Measurements from ENCODE around the gene NCAPD2. TPM values are rescaled to one million over a fixed set of nuclear protein-coding genes. Genes with fewer than 3 reads are reported as not detected.
A peak's percentile ranks its signal among the peaks of the same experiment; 100 is the strongest.

The NCAPD2 gene
- total RNA-seq, 1 experiment from 2014 or later = 114 TPM

DNA sequence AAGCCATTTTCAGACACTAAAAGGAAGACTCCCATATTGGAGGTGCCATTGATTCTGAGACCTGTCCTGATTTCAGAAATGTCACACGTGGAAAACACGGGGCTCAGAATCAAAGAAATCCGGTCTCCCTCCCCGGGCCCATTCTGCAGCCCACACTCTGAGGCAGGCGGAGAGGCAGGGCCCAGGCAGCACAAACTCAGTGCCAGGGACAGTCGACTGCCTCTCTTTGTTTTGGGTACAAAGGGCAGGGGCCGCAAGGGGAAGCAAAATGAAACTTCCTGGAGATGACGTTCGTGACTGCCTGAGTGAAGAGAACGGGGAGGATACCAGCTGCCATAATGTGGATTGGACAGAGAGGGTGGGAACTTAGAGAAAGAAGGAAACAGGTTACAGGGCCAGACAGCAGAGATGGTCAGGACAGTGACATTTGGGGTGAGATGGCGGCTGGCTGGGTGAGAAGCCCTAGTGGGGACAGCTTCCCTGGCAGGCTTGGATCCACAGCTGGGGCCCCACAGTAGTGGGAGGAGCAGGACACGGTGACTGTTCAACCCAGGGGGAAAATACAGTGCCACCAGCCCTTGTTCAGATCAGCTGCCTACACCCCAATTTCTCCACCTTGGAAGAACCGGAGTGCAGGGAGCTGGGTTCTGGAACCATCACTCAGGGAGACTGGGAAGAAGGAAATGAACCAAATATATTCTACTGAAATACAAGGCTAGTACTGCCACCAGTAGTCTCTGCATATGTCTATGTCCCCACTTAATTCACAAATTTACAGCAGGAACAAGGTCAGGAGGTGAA, 48.5 kb downstream of the NCAPD2 start:
- no CpG with 5 or more reads among the region's 13 CpGs for WGBS (ENCODE audit: extremely low coverage, insufficient read length, low lambda C conversion rate)
- no peak overlapping the region for H4K5ac ChIP-seq (ENCODE audit: insufficient read length, low read depth, low read length)
- H3K4ac ChIP-seq (ENCODE audit: low read depth, low read length) = no peak overlapping the region
- TF ChIP-seq, protein P1, sequence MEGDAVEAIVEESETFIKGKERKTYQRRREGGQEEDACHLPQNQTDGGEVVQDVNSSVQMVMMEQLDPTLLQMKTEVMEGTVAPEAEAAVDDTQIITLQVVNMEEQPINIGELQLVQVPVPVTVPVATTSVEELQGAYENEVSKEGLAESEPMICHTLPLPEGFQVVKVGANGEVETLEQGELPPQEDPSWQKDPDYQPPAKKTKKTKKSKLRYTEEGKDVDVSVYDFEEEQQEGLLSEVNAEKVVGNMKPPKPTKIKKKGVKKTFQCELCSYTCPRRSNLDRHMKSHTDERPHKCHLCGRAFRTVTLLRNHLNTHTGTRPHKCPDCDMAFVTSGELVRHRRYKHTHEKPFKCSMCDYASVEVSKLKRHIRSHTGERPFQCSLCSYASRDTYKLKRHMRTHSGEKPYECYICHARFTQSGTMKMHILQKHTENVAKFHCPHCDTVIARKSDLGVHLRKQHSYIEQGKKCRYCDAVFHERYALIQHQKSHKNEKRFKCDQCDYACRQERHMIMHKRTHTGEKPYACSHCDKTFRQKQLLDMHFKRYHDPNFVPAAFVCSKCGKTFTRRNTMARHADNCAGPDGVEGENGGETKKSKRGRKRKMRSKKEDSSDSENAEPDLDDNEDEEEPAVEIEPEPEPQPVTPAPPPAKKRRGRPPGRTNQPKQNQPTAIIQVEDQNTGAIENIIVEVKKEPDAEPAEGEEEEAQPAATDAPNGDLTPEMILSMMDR (conservative IDR thresholded peaks at IDR 0.05) = no peak
- H4K20me1 ChIP-seq (ENCODE audit: control insufficient read depth, insufficient read depth, insufficient read length) = peaks cover 2% of the 10 kb centered on the region
- DNase-seq = peak; percentile 28
- H2BK15ac ChIP-seq (ENCODE audit: low read depth, low read length) = no peak overlapping the region
- no peak overlapping the region for H4K8ac ChIP-seq (replicated peaks; ENCODE audit: insufficient read length, low read depth, low read length)
- no peak overlapping the region for H3K18ac ChIP-seq (ENCODE audit: insufficient read length, low read depth, low read length)
- H3K23ac ChIP-seq (ENCODE audit: insufficient read length, low read depth, low read length) = no peak overlapping the region
- no peak overlapping the region for H2AK5ac ChIP-seq (ENCODE audit: insufficient read length, low read length)
- H3K56ac ChIP-seq (ENCODE audit: insufficient read length, low read depth, low read length) = no peak overlapping the region
- H2BK20ac ChIP-seq (ENCODE audit: low read depth, low read length, poor library complexity, severe bottlenecking) = no peak overlapping the region
- Mint-ChIP-seq H3K36me3 (ENCODE audit: insufficient read depth in 1 of 3, low read depth in 3 of 3) (peaks cover 37 to 77% (median 56%) of the 10 kb centered on the region in 3 experiments), H3K9me3 (no peaks in the 10 kb centered on the region; a peak in 1 of 5 replicates), H3K27me3 (ENCODE audit: low read depth) (peaks cover 5% of the 10 kb centered on the region; the same call in 1 of the 2 replicates), H3K4me3 (no peak overlapping the region), H3K4me1 (peaks cover 24 to 25% of the 10 kb centered on the region in 2 experiments), H3K27ac (peak overlapping the region in 1 of 3 experiments; percentile 20; a peak in 4 of 7 replicates)
- no peak overlapping the region for H4K91ac ChIP-seq (ENCODE audit: insufficient read length, low read depth, low read length)
- H3K79me2 ChIP-seq (ENCODE audit: insufficient read depth, low read length) = no peaks in the 10 kb centered on the region
- H3K9me3 ChIP-seq (ENCODE audit: control insufficient read depth, low read depth, low read length) = no peaks in the 10 kb centered on the region
- no peak overlapping the region for H2BK5ac ChIP-seq (ENCODE audit: insufficient read length, low read length)
- no peak overlapping the region for H3K27ac ChIP-seq (ENCODE audit: insufficient read length, low read depth, low read length)
- no peak overlapping the region for H2AFZ ChIP-seq (ENCODE audit: low read length)
- no peak overlapping the region for H2BK120ac ChIP-seq (ENCODE audit: low read depth, low read length, poor library complexity, severe bottlenecking)
- no peaks in the 10 kb centered on the region for H3K23me2 ChIP-seq (ENCODE audit: insufficient read length, low read depth, low read length, poor library complexity, severe bottlenecking)
- no peaks in the 10 kb centered on the region for H3K79me1 ChIP-seq (ENCODE audit: insufficient read depth, low read depth, low read length, poor library complexity, severe bottlenecking)
- no peak overlapping the region for H2BK12ac ChIP-seq (ENCODE audit: insufficient read length, low read depth, low read length)
- H3K9ac ChIP-seq (ENCODE audit: extremely low read depth, insufficient read length, low read length) = no peak overlapping the region
- H3K4me1 ChIP-seq (ENCODE audit: insufficient read depth, low read length) = no peaks in the 10 kb centered on the region
- H3T11ph ChIP-seq (ENCODE audit: low read length) = no peak overlapping the region
- H3K27me3 ChIP-seq (ENCODE audit: insufficient read depth, low read length) = no peaks in the 10 kb centered on the region
- no peak overlapping the region for H3K14ac ChIP-seq (ENCODE audit: insufficient read depth, low read length)
- no peak overlapping the region for H3K4me2 ChIP-seq (ENCODE audit: insufficient read depth, insufficient read length, low read length)

Measured in H9 (cell line).